NCI-H510A (cell line): ENCODE results near the gene CYBA.

Source experiments
- DNase-seq: peaks from one replicate; lab custom pipeline; 2025; lab: John Stamatoyannopoulos, UW

The CYBA gene

DNA sequence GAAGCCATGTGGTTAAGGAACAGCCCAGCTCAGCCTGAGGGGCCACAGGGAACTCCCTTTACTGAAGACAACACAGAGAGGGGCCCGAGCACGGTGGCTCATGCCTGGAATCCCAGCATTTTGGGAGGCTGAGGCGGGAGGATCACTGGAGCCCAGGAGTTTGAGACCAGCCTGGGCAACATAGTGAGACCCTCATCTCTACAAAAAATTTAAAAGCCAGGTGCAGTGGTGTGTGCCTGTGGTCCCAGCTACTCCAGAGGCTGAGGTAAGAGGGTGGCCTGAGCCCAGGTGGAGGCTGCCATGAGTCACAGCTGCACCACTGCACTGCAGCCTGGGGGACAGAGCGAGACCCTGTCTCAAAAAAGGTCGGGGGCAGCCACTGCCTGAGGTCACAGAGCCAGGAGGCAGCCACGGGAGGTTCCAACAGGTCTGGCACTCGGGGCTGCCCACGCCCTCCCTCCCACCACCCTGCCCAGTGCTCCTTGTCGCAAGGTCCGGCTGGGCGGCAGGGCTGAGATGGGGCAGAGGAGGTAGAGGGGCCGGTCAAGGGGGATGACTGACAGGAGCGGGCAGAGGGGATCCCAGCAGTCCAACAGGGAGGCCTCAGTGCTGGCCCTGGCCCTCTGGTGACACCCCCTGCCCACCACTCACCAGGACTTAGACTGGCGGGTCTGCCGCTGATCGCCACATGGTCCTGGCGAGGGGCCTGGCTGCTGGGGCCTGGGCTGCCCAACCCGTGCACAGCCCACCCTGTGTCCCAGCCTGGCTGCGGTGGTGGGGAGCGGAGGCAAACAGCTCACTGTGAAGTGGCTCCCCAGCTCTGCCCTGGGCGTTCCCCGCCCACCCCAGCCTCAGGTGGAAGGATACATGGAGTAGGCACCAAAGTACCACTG is 3.4 kb downstream of the CYBA start:
- no peak for DNase-seq

GRCh38 chr16:88646345-88647034 is 4.4 kb downstream of the CYBA start:
- DNase-seq, result no peak

GRCh38 chr16:88645941-88646340 is 4.9 kb downstream of the CYBA start:
- DNase-seq, result no peak

DNA sequence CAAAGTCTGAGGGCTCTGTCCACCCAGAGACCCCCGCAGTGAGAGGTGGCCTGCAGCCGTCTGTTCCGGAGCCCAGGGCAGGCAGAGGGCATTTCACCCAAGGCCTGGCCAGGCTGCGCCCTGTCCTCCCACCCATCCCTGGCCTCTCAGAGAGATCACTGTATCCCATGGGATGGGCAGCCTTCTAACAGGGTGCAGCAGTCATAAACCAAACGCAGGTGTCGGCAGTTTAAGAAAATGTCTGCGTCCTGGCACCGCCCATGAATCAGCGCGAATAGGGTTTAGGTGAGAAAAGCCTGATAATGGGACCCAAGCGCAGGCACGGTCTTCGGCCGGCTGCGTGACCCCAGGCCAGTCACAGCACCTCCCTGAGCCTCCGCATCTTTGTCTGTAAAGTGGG is 5.4 kb downstream of the CYBA start:
- DNase-seq, result no peak

DNA sequence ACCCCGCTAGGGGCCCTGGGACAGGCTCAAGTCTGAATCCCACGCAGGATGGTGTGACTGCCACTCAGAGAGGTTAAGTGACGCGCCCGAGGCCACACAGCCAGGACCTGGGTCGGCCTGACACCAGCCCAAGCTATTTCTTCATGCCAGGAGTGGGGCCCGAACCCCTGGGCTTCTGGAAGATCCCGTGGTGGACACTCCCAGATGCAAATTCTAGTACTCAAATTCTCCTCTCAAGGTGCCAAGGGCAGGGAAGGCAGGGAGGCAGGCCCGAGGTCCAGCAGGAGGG is 7.3 kb downstream of the CYBA start:
- DNase-seq, result no peak

DNA sequence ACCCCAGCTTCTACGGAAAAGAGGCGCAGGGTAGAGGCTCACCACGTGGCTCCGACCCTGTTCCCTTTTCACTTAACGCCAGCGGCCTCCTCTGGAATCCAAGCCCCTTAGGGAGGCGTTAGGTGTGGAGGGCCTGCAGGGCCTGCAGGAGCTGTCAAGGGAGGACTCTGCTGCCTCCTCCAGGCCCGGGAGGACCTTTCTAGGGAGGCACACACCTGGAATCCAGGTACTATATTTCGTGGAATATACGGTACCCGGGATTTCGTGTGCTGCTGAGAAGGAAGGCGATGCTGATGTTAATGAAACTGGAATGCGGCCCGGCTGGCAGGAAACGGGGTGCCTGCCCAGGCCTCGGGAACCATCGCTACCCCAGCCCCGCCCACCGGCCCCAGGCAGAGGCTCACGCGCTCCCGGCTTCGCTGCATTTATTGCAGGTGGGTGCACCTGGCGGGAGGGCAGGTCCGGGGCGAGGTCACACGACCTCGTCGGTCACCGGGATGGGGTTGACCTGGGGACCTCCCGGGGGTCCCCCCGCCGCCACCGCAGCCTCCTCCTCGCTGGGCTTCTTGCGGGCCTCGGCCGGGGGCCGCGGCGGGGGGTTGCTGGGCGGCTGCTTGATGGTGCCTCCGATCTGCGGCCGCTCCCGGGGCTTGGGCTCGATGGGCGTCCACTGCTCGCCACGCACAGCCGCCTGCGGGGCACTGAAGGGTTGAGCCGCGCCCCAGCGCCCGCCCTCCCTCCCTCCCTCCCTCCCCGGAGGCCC is 7.8 kb downstream of the CYBA start:
- DNase-seq, result no peak

DNA sequence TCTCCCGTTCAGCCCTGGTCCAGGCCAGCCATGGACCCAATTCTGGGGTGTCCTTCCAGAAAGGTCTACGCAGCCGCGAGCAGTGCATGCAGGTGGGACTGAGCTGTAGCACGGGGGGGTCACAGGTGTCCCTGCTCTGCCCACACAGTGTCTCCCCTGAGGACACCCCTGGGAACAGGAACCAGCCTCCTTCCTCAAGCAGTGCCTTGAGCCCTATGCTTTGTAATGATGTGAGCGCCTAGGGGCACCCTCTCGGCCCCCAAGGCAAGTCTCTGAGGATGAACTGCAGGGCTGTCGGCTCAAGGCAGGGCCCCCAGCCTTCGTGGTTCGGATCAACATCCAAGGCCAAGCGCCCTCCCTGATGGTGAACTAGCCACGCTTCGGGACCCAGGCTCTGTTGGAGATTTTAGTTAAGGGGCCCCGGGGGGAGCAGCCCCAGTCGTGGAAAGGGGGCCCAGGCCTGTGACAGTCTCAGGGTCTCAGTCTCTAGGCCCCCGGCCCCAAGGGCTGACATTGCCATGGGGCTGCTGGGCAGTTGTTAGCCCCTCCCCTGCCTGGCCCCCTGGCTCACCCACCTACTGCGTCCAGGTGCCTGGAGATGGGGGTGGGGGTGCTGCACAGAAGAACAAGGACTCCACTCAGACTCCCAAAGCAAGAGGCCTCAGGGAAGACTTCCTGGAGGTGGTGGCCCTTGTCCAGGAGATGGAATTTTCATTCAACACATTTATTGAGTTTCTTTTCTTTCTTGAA is 10.2 kb downstream of the CYBA start:
- DNase-seq, result no peak

- DNase-seq, result no peak
These were observed 10.8 kb downstream of the CYBA start for GRCh38 chr16:88640039-88640495.

DNA sequence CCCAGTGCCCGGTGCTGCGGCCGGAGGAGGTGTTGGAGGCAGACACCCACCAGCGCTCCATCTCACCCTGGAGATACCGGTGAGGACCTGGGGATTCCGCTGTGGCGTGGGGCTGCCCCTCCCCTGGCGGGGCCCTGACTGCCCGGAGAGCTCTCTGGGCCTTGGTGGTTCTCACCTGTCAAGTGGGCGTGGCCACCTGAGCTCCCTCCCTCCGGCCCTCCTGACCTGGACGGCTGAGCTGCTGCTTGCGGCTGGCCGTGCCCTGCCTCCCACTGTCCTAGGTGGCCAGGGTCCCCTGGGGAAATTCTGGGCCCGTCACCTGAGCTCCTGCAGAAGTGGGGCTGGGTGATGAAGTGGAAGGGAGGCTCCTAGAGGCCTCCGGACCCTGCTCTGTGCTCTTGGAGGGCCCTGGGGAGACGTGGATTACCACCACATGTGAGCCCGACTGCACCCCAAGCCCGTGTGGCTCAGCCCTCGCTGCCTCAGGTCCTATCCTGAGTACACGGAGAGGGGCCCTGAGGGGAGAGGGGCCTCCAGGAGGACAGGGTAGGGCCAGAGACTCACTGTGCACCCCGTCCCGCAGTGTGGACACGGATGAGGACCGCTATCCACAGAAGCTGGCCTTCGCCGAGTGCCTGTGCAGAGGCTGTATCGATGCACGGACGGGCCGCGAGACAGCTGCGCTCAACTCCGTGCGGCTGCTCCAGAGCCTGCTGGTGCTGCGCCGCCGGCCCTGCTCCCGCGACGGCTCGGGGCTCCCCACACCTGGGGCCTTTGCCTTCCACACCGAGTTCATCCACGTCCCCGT is 11.4 kb downstream of the CYBA start:
- DNase-seq, result peak; percentile 57

- peak; percentile 86 for DNase-seq
These were observed 12.3 kb downstream of the CYBA start, which contains the start of gene IL17C for GRCh38 chr16:88638323-88639230. IL17C (plus strand) TSS chr16:88638572; CDS start chr16:88638642, 70 bp downstream.

DNA sequence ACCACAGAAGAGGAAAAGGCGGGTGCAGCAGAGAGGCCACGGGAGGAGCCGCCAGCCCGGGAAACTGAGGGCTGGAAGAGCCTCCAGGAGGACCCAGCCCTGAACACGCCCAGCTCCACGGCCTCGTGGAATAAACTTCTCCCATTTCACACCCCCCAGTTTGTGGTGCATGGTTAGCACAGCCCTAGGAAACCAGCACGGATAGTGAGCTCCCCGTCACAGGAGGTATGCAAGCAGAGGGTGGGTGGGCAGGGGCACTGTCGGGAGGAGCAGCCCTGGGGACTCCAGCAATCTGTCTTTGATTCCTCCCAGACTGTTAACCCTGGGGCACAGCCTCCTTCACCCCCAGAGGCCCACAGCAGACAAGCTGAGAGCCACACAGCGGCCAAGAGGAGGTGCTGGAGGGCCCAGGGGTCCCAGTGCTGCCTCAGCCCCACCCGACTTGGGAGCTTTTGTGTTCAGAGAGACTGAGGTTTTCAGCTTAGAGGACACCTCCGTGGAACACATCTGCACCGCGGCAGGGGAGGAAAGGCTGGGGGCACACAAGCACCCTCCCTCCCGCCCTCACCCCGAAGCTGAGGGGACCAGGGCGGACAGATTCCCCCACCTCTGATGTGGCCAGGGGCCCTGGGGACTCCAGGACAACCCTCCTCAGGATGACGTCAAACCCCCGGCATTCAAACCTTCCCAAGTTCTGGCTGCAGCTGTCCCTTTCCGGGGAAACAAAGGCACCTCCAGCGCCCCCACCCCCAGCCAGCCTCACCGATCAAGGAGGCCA is 14.2 kb downstream of the CYBA start:
- DNase-seq, result no peak

GRCh38 chr16:88635671-88636319 is 15.1 kb downstream of the CYBA start:
- no peak for DNase-seq

DNA sequence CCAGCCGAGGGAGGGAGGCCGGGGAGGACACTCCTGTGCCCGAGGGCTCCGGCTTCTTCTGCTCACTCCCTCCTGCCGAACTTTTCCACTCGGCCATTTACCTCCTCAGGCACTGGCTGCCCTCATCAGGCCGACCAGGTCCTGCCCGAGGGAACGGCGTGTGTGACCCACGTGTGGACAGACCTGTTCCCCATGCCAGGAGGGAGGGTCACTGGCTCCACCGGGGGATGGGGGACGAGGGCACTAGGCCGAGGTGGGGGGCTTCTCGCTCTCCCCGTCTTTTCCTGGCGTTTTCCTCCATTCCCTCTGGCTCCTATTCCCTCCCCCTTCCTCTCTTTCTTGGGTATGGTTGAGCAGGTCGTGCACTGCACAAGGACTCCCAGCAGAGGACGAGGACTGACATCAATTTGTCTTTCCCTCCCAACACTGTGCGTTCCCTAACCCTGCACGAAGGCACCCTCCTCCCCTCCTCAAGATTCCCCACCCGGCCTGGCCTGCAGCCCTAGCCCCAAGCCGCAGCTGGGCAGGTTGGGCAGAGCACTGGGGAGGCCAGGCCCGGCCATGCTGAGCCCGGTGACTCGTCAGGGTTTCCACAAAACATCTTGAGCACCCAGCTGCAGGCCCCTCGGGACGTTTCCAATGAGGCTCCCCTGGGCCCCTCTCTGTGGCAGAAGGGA is 15.7 kb downstream of the CYBA start:
- DNase-seq, result no peak

GRCh38 chr16:88634141-88634993 is 16.5 kb downstream of the CYBA start:
- DNase-seq, result no peak

- DNase-seq, result no peak
These were observed 17.1 kb downstream of the CYBA start for GRCh38 chr16:88633684-88634140.

DNA sequence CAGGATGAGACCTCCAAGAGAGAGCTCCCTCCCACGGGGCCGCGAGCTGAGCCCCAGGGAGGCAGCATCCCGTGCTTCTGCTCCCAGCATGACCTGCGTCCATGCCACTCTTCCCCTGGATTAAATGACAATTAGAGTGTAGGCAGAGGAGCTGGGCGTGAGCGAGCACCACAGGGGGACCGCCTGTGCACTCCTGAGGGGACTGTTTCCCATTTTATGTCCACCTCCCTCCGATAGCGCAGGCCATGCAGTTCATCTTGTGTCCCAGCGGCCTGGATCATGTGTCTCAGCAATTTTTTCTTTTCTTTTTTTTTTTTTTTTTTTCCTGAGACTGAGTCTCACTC is 18.3 kb downstream of the CYBA start:
- DNase-seq, result no peak

GRCh38 chr16:88631920-88632586 is 18.8 kb downstream of the CYBA start:
- no peak for DNase-seq
